Measurements from ENCODE around the gene CHRDL2. TPM values are rescaled to one million over a fixed set of nuclear protein-coding genes. Genes with fewer than 3 reads are reported as not detected.
A peak's percentile ranks its signal among the peaks of the same experiment; 100 is the strongest.
"Not testable (repeated sequence)": the region's sequence is repeated elsewhere in the genome, so short reads cannot be mapped to it uniquely, and the experiment has no call there.

CHRDL2 gene
- total RNA-seq (not detected), total RNA-seq (0 reads per million in 2 donors)

- DNase-seq: no peak
- no peaks in the 10 kb centered on the region for H3K9me3 ChIP-seq (ENCODE audit: control insufficient read depth, low read length, poor library complexity, severe bottlenecking)
- Mint-ChIP-seq H3K4me1 (peaks cover 21% of the 10 kb centered on the region), H3K27ac (no peak within 1 kb of the TSS), H3K4me3 (peak within 1 kb of the TSS; percentile 77), H3K36me3 (ENCODE audit: low read depth) (peaks cover 11% of the 10 kb centered on the region), H3K27me3 (peaks cover 70% of the 10 kb centered on the region)
- no peak for ATAC-seq
Measured at GRCh38 chr11:74731301-74732094, at the start of gene CHRDL2. TSS of gene CHRDL2 (minus strand) at chr11:74731426. CDS start at chr11:74730888, 538 bp downstream.

- H3K27me3 Mint-ChIP-seq: no peaks in the 10 kb centered on the region
- ATAC-seq: no peak
Measured at GRCh38 chr11:74780248-74781005, 49.2 kb upstream of the CHRDL2 start.

GRCh38 chr11:74778581-74778980, 47.4 kb upstream of the CHRDL2 start:
- ATAC-seq: no peak
- Mint-ChIP-seq H3K4me3 (no peak overlapping the region), H3K36me3 (ENCODE audit: low read depth) (peaks cover 2% of the 10 kb centered on the region), H3K4me1 (peaks cover 33% of the 10 kb centered on the region), H3K27ac (no peak overlapping the region), H3K27me3 (no peaks in the 10 kb centered on the region)
- DNase-seq: no peak
- H3K9me3 ChIP-seq (ENCODE audit: control insufficient read depth, low read length, poor library complexity, severe bottlenecking): no peaks in the 10 kb centered on the region

More at GRCh38 chr11:74780248-74781005, 49.2 kb upstream of the CHRDL2 start:
- Mint-ChIP-seq H3K4me1 (peaks cover 35% of the 10 kb centered on the region), H3K27ac (no peak overlapping the region), H3K36me3 (ENCODE audit: low read depth) (peaks cover 2% of the 10 kb centered on the region), H3K4me3 (no peak overlapping the region)
- H3K9me3 ChIP-seq (ENCODE audit: control insufficient read depth, low read length, poor library complexity, severe bottlenecking): no peaks in the 10 kb centered on the region
- DNase-seq: no peak

GRCh38 chr11:74777877-74778276, 46.7 kb upstream of the CHRDL2 start:
- no peak overlapping the region for H3K27ac Mint-ChIP-seq
- H3K27me3 Mint-ChIP-seq: no peaks in the 10 kb centered on the region
- H3K4me1 Mint-ChIP-seq: peaks cover 31% of the 10 kb centered on the region
- ATAC-seq (no peak), DNase-seq (no peak)
- H3K36me3 Mint-ChIP-seq (ENCODE audit: low read depth): peaks cover 2% of the 10 kb centered on the region
- H3K4me3 Mint-ChIP-seq: no peak overlapping the region
- H3K9me3 ChIP-seq (ENCODE audit: control insufficient read depth, low read length, poor library complexity, severe bottlenecking): no peaks in the 10 kb centered on the region

GRCh38 chr11:74777038-74777437, 45.8 kb upstream of the CHRDL2 start:
- Mint-ChIP-seq H3K4me3 (no peak overlapping the region), H3K27me3 (no peaks in the 10 kb centered on the region), H3K27ac (peak overlapping the region; percentile 0), H3K36me3 (ENCODE audit: low read depth) (peaks cover 2% of the 10 kb centered on the region), H3K4me1 (peaks cover 31% of the 10 kb centered on the region)
- no peaks in the 10 kb centered on the region for H3K9me3 ChIP-seq (ENCODE audit: control insufficient read depth, low read length, poor library complexity, severe bottlenecking)
- DNase-seq (no peak), ATAC-seq (no peak)

GRCh38 chr11:74776546-74776945, 45.3 kb upstream of the CHRDL2 start:
- peak overlapping the region; percentile 0 for H3K27ac Mint-ChIP-seq
- H3K4me1 Mint-ChIP-seq: peaks cover 31% of the 10 kb centered on the region
- H3K4me3 Mint-ChIP-seq: no peak overlapping the region
- DNase-seq: no peak
- H3K9me3 ChIP-seq (ENCODE audit: control insufficient read depth, low read length, poor library complexity, severe bottlenecking): no peaks in the 10 kb centered on the region
- H3K36me3 Mint-ChIP-seq (ENCODE audit: low read depth): peaks cover 2% of the 10 kb centered on the region
- no peak for ATAC-seq
- no peaks in the 10 kb centered on the region for H3K27me3 Mint-ChIP-seq

GRCh38 chr11:74775762-74776161, 44.5 kb upstream of the CHRDL2 start:
- DNase-seq (no peak), ATAC-seq (no peak)
- Mint-ChIP-seq H3K27ac (peak overlapping the region; percentile 0), H3K4me1 (peaks cover 31% of the 10 kb centered on the region), H3K27me3 (no peaks in the 10 kb centered on the region), H3K36me3 (ENCODE audit: low read depth) (peaks cover 2% of the 10 kb centered on the region), H3K4me3 (no peak overlapping the region)
- no peaks in the 10 kb centered on the region for H3K9me3 ChIP-seq (ENCODE audit: control insufficient read depth, low read length, poor library complexity, severe bottlenecking)

- H3K27me3 Mint-ChIP-seq: no peaks in the 10 kb centered on the region
- H3K4me3 Mint-ChIP-seq: no peak overlapping the region
- H3K9me3 ChIP-seq (ENCODE audit: control insufficient read depth, low read length, poor library complexity, severe bottlenecking): no peaks in the 10 kb centered on the region
- H3K36me3 Mint-ChIP-seq (ENCODE audit: low read depth): peaks cover 2% of the 10 kb centered on the region
- H3K4me1 Mint-ChIP-seq: peaks cover 42% of the 10 kb centered on the region
- no peak overlapping the region for H3K27ac Mint-ChIP-seq
- DNase-seq (no peak), ATAC-seq (no peak)
Measured at GRCh38 chr11:74773476-74773875, 42.2 kb upstream of the CHRDL2 start.

- Mint-ChIP-seq H3K27me3 (no peaks in the 10 kb centered on the region), H3K4me1 (peaks cover 42% of the 10 kb centered on the region), H3K27ac (no peak overlapping the region), H3K36me3 (ENCODE audit: low read depth) (no peaks in the 10 kb centered on the region), H3K4me3 (no peak overlapping the region)
- DNase-seq: no peak
- no peaks in the 10 kb centered on the region for H3K9me3 ChIP-seq (ENCODE audit: control insufficient read depth, low read length, poor library complexity, severe bottlenecking)
- ATAC-seq: no peak
Measured at GRCh38 chr11:74771139-74771538, 39.9 kb upstream of the CHRDL2 start.

- ATAC-seq (no peak), DNase-seq (no peak)
- Mint-ChIP-seq H3K4me3 (no peak overlapping the region), H3K36me3 (ENCODE audit: low read depth) (no peaks in the 10 kb centered on the region), H3K27me3 (no peaks in the 10 kb centered on the region), H3K4me1 (peaks cover 36% of the 10 kb centered on the region), H3K27ac (no peak overlapping the region)
- no peaks in the 10 kb centered on the region for H3K9me3 ChIP-seq (ENCODE audit: control insufficient read depth, low read length, poor library complexity, severe bottlenecking)
Measured at GRCh38 chr11:74770456-74770855, 39.2 kb upstream of the CHRDL2 start.

- DNase-seq: no peak
- H3K4me3 Mint-ChIP-seq: no peak overlapping the region
- H3K4me1 Mint-ChIP-seq: peaks cover 30% of the 10 kb centered on the region
- no peaks in the 10 kb centered on the region for H3K9me3 ChIP-seq (ENCODE audit: control insufficient read depth, low read length, poor library complexity, severe bottlenecking)
- peaks cover 3% of the 10 kb centered on the region for H3K36me3 Mint-ChIP-seq (ENCODE audit: low read depth)
- H3K27me3 Mint-ChIP-seq: no peaks in the 10 kb centered on the region
- H3K27ac Mint-ChIP-seq: peak overlapping the region; percentile 86
- no peak for ATAC-seq
Measured at GRCh38 chr11:74769055-74769707, 38.0 kb upstream of the CHRDL2 start.

GRCh38 chr11:74768172-74768651, 37.0 kb upstream of the CHRDL2 start:
- peak; percentile 27 for ATAC-seq
- peak overlapping the region; percentile 86 for H3K27ac Mint-ChIP-seq
- DNase-seq: not testable (repeated sequence)

GRCh38 chr11:74766905-74767304, 35.7 kb upstream of the CHRDL2 start:
- ATAC-seq (no peak), DNase-seq (no peak)
- H3K27me3 Mint-ChIP-seq: no peaks in the 10 kb centered on the region
- H3K36me3 Mint-ChIP-seq (ENCODE audit: low read depth): peaks cover 5% of the 10 kb centered on the region
- H3K27ac Mint-ChIP-seq: peak overlapping the region; percentile 29
- H3K4me1 Mint-ChIP-seq: peaks cover 34% of the 10 kb centered on the region
- no peaks in the 10 kb centered on the region for H3K9me3 ChIP-seq (ENCODE audit: control insufficient read depth, low read length, poor library complexity, severe bottlenecking)
- no peak overlapping the region for H3K4me3 Mint-ChIP-seq

More at GRCh38 chr11:74768172-74768651, 37.0 kb upstream of the CHRDL2 start:
- H3K27me3 Mint-ChIP-seq; H3K9me3 ChIP-seq (ENCODE audit: control insufficient read depth, low read length, poor library complexity, severe bottlenecking); H3K36me3 Mint-ChIP-seq (ENCODE audit: low read depth); H3K4me3 Mint-ChIP-seq: not testable (repeated sequence)
- peaks cover 30% of the 10 kb centered on the region for H3K4me1 Mint-ChIP-seq
